HG03575 (cell line): ENCODE results near the gene HSF2.
"Not testable (repeated sequence)": the region's sequence is repeated elsewhere in the genome, so short reads cannot be mapped to it uniquely, and the experiment has no call there.

Source experiments
- ATAC-seq: cut with Tn5 transposase; IDR thresholded peaks from one replicate; pipeline ENCODE4 v1.9.1; 2021; ENCODE audit not compliant: unreplicated experiment, insufficient number of reproducible peaks, low FRiP score; ENCODE audit errors: extremely low read depth

Gene HSF2

DNA sequence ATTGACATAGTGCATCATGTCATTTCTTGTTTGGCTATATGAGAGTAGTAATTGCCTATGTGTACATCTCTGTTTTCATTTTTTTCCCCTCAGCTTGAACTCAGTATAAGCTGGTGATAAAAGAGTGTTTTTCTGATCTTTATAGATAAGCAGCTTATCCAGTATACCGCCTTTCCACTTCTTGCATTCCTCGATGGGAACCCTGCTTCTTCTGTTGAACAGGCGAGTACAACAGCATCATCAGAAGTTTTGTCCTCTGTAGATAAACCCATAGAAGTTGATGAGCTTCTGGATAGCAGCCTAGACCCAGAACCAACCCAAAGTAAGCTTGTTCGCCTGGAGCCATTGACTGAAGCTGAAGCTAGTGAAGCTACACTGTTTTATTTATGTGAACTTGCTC lies 32.3 kb downstream of the HSF2 start:
- no peak for ATAC-seq

DNA sequence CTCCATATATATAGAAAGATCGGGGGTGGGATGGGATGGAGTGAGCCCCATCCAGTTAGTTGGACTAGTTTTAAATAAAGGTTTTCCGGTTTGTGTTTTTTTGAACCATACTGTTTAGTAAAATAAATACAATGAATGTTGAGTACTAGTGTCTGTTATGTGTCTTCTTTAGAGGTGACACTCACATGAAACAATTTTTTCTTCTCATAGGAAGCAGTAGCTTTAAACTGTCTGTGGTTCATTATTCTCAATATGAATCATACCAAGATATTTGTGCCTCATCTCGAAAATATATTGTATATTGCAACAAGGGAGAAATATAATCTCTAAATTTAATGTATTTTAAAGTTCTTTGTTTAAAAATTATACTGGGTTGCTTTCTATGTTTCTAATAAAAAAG lies 33.4 kb downstream of the HSF2 start:
- ATAC-seq = no peak

DNA sequence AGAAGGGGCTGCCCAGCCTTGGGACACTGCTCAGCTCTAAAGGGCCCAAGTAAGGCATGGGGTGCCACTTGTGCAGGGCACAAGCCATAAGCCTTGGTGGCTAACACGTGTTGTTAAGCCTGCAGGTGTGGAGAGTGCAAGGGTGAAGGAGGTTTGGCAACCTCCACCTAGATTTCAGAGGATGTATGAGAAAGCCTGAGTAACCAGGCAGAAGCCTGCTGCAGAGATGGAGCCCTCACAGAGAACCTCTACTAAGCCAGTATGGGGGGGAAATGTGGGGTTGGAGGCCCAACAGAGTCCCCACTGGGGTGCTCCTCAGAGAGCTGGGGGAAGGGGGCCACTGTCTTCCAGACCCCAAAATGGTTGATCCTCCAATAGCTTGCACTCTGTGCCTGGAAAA lies 39.5 kb downstream of the HSF2 start:
- ATAC-seq = no peak

DNA sequence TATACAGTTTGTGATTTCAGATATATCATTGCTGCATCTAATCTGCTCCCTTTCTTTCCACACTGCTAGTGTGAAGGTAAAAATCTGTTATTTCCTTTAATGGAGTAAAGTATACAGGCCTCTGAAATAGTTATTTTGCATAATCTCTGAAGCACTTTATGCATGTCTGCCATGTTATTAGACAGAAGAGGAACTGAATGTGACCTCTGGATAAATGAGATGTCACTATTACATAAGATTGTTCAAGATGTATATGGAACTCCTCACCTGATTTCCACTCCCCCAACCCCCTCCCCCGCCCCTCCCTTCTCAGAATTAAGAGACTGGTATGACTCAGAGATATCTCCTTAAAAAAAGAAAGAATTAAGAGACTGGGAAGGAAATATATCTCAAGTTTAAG lies 45.8 kb downstream of the HSF2 start:
- ATAC-seq = no peak

DNA sequence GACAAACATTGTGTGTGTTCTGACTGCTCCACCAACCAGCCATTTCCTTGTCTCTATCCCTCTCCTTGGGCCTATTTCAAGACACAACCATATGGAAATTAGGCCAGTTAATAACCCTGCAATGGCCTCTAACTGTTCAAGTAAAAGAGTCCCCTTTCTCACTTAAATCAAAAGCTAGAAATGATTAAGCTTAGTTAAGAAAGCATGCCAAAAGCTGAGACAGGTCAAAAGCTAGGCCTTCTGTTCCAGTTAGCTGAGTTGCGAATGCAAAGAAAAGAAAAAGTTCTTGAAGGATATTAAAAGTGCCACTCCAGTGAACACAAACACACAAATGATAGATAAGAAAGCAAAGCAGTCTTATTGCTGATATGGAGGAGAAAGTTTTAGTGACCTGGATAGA lies 49.6 kb downstream of the HSF2 start:
- ATAC-seq = no peak

DNA sequence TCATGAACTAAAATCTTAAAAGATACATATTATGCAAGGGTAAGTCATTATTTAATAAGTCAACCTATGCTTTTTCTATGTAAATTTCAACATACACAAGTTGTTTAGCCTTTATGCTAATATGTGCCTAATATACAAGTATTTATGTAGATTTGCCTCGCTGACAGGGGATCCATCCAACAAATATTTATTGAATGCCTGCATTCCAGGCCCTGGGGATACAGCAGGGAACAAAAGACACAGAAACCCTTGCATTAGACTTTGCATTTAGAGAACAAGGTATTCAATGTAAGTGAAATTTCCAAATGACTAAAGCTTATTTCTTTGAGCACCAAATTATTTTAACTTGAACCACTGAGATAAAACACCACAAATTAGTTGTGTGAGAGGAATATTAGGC lies 53.1 kb downstream of the HSF2 start:
- ATAC-seq = no peak

DNA sequence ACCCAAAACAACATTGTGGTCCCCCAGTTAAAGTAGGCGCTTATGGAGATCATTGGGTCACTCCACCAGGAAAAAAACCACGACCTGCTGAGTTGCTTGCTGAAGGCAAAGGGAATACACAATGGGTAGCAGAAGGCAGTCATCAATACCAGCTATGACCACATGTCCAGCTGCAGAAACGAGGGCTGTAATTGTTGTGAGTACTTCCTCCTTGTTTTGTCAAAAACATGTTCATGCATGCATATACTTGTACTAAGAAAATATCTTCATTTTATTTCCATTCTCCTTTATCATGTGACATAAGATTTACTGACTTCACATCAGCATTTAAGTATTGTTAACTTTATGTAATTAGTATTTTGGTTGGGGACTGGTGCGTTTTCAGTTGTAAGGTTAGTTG lies 55.2 kb downstream of the HSF2 start:
- no peak for ATAC-seq

DNA sequence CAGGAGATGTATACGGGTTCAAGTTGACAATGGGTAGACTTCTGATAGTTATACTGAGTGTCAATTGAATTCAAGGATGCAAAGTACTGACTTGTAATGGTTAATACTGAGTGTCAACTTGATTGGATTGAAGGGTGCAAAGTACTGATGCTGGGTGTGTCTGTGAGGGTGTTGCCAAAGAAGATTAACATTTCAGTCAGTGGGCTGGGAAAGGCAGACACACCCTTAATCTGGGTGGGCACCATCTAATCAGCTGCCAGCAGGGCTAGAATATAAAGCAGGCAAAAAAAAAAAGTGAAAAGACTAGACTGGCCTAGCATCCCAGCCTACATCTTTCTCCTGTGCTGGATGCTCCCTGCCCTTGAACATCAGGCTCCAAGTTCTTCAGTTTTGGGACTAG lies 55.7 kb downstream of the HSF2 start:
- not testable (repeated sequence) for ATAC-seq

DNA sequence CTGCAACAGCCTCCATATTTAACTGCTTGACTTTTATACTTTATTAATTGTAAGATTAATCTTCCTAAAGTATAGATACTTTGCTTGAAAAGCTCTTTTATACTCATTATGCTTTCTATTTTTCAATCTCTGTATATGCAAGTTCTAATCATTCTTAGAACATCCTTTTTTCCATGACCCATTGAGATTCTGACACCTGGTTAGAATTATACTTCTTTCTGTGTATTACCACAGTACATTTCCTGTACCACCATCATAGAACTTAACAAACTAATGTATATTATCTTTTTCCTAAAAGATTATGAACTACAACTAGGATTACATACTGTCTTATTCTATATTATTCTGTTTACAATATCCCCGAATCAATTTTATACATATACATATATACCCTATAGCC lies 58.6 kb downstream of the HSF2 start:
- no peak for ATAC-seq

DNA sequence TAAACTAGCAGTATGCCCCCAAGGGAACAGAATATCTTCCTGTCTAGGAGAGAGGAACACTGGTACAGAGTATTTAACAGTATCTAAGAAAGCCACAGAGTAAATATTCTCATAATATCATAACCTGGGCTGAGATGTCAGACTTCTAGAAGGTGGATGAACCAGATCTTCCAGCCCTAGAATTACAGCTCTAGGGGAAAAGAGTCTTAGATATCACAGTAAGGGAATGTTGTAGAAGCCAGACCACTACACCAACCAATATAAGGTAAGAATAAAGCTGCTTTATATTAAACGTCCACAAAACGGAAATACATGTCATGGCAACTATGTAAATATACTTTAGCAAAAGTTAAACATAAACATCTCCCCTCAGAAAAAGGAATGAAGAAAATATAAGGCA lies 59.8 kb downstream of the HSF2 start:
- no peak for ATAC-seq

DNA sequence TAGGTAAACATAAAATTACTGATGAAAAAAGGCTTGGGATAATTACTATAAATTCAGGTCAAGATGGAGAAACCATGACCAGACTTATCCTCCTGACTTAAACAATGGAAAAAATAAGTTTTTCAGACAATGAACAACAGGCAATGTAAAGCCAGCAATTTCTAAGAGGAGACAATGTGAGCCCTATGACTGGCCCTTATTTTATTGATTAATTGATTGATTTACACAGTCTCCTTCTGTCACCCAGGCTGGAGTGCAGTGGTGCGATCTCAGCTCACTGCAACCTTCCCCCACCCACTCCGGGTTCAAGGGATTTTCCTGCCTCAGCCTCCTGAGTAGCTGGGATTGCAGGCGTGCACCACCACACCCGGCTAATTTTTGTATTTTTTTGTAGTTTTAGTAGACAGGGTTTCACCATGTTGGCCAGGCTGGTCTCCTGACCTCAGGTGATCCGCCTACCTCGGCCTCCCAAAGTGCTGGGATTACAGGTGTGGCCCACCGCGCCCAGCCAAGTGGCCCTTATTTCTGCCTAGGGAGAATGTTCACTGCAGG lies 60.5 kb downstream of the HSF2 start:
- ATAC-seq = not testable (repeated sequence)

DNA sequence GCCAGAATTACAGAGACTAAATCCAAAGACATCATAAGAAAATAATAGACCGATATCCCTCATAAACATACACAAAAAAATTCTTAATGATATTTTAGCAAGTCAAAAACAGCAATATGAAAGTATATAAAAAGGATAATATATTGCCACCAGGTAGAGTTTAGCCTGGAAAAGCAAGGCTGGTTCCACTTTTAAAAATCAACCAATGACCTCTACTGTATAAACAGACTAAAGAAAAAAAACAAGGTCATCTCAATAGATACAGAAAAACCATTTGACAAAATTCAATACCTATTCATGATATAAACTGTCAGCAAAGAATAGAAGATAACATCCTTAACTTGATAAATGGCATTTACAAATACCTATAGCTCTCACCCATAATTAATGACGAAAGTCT lies 62.4 kb downstream of the HSF2 start:
- no peak for ATAC-seq

DNA sequence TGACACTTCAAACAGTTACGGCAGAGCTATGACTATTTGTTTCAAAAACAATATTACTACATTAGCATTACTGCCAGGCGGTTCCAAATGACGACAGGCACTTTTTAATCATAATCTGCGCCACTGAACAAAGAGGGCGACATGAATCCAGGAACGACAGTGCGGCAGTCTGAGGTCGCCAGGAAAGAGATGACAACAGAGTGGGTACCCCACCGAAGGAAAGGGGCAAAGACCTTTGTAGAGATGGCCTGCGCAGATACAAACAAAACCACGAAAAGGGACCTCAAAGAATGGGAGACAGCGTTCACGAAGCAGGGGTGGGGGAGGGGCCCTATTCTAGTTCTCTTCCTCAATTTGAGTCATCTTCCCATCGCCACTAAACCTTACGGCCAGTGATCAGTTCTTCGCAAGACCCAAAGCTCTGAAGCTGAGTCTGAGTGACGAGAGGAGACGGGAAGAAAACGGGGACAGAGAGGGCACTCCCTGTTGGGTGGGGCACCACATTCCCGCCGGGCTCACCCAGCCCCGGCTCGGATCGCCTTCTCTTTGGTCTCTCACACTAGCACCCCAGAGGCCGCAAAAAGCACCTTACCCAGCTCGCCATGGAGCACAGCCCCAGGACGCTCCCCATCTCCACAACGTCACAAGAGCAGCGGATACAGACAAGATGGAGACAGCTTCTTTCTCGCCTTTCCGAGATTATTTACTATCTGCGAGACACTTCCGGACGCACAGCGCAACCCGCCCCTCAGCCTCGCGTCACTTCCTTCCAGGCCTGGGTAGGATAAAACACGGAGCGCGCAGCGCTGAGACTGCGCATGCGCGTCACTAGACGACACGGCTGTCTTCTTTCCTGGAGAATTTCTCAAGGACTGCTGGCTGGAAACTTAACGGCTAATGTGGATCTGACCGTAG lies 71.9 kb downstream of the HSF2 start, which contains the start of gene SERINC1:
SERINC1 (minus strand) TSS at position 701 of the 915 bp plus-strand sequence; CDS start at position 631, 70 bp downstream.
- peak; percentile 99 for ATAC-seq

DNA sequence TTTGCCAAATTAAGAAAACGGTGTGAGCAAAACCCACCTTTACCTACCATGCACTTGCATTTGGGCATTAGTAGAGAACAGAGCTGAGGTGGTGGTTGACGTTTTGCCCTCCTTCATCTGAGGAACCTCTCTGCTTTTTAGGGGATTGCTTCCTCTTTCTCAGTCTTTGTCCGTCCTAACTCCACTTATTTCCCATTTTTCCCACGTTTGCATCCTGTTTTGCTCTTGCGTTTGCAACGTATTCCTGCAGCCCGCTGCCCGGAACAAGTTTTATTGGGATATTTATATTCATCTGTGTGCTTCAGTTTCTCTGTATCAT lies 72.5 kb downstream of the HSF2 start:
- ATAC-seq = peak; percentile 23

DNA sequence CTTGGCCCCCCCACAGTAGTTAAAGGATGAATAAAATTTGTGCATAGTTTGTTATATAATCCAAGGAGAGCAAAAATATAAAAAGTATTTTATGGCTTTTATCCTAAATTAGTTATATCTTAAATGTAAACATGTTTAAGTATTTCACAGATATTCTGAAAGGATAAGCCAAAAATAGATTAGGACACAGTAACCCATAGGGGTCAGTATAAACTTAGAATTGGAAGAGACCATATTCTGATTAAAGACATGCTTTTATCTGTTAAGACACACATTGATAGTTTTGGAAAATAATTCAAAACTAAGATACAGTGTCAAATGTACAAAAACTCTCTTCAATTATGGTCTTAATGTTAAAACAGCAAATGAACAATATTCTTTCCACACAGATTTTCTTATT lies 76.7 kb downstream of the HSF2 start:
- ATAC-seq = no peak

DNA sequence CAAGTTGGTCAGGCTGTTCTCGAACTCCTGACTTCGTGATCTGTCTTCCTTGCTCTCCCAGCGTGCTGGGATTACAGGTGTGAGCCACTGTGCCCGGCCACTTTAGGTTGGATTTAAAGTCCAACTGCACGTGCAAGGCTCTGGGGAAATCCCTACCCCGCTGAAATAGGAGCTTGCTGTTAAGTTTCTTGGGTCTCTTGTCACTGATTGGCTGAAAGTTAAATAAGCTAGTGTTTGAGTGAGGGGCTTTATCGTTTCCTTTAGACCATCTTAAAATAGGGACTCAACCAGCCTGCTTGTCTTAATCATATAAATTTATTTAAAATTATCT lies 83.3 kb downstream of the HSF2 start:
- ATAC-seq = no peak
